Stimulated activated CD4-positive, alpha-beta T cell treated with anti-CD3 and anti-CD28 coated beads, Interleukin-15, amount 100 ng/mL, for 24 hours (primary cell): ENCODE results near the gene GAST.
A peak's percentile ranks its signal among the peaks of the same experiment; 100 is the strongest.
"Not testable (repeated sequence)": the region's sequence is repeated elsewhere in the genome, so short reads cannot be mapped to it uniquely, and the experiment has no call there.

Experiments
- DNase-seq: peaks from one replicate; pipeline ENCODE4 v3.0.0-alpha.2; 2020

The GAST gene

GRCh38 chr17:41684035-41684434 is 28.1 kb upstream of the GAST start:
- DNase-seq: no peak

- not testable (repeated sequence) for DNase-seq
Measured at GRCh38 chr17:41685753-41686152, 26.4 kb upstream of the GAST start.

- no peak for DNase-seq
Measured at GRCh38 chr17:41686281-41686680, 25.9 kb upstream of the GAST start.

GRCh38 chr17:41687828-41688640 is 24.1 kb upstream of the GAST start:
- DNase-seq: peak; percentile 72

GRCh38 chr17:41688641-41689496 is 23.3 kb upstream of the GAST start, which contains the start of gene EIF1:
TSS of gene EIF1 (plus strand) at chr17:41688885. CDS start at chr17:41689039, 154 bp downstream.
- peak; percentile 100 for DNase-seq

- DNase-seq: peak; percentile 66
Measured at GRCh38 chr17:41689497-41690299, 22.4 kb upstream of the GAST start.

- DNase-seq: no peak
Measured at GRCh38 chr17:41690497-41690896, 21.6 kb upstream of the GAST start.

- DNase-seq: peak; percentile 11
Measured at GRCh38 chr17:41691031-41691777, 20.9 kb upstream of the GAST start.

- peak; percentile 40 for DNase-seq
Measured at GRCh38 chr17:41692722-41693521, 19.2 kb upstream of the GAST start.

GRCh38 chr17:41695134-41695661 is 16.9 kb upstream of the GAST start:
- DNase-seq: no peak

GRCh38 chr17:41695954-41696757 is 16.0 kb upstream of the GAST start:
- peak; percentile 84 for DNase-seq

GRCh38 chr17:41697122-41697962 is 14.8 kb upstream of the GAST start:
- DNase-seq: no peak

- not testable (repeated sequence) for DNase-seq
Measured at GRCh38 chr17:41700843-41701242, 11.3 kb upstream of the GAST start.

- DNase-seq: no peak
Measured at GRCh38 chr17:41702712-41703111, 9.4 kb upstream of the GAST start.

GRCh38 chr17:41705271-41705991 is 6.7 kb upstream of the GAST start:
- DNase-seq: no peak

GRCh38 chr17:41707803-41708669 is 4.1 kb upstream of the GAST start:
- DNase-seq: no peak

GRCh38 chr17:41710472-41711090 is 1.6 kb upstream of the GAST start:
- DNase-seq: peak; percentile 53
